ENCODE data around the gene PFN2.

Gene PFN2

DNA sequence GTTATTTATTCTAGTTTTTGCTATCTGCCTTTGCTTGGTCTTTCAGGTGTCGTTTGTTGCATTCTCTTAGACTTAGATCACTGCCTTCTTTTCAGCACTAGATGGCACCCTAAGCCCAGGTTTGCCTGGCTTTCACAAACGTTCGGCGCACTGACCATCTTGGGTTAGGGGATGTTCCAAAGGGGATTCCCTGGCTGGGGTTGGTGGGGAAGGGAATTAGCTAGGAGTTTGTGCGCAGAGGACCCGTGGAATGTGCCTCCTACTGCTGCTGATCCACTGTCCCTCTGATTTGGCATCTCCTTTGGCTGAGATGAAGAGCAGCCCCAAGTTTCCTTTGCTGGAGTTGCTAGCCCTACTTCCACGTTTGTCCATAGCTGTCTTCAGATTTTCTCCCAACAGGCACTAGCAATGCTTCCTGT is 33.9 kb downstream of the PFN2 start:
- TF ChIP-seq, protein P1, sequence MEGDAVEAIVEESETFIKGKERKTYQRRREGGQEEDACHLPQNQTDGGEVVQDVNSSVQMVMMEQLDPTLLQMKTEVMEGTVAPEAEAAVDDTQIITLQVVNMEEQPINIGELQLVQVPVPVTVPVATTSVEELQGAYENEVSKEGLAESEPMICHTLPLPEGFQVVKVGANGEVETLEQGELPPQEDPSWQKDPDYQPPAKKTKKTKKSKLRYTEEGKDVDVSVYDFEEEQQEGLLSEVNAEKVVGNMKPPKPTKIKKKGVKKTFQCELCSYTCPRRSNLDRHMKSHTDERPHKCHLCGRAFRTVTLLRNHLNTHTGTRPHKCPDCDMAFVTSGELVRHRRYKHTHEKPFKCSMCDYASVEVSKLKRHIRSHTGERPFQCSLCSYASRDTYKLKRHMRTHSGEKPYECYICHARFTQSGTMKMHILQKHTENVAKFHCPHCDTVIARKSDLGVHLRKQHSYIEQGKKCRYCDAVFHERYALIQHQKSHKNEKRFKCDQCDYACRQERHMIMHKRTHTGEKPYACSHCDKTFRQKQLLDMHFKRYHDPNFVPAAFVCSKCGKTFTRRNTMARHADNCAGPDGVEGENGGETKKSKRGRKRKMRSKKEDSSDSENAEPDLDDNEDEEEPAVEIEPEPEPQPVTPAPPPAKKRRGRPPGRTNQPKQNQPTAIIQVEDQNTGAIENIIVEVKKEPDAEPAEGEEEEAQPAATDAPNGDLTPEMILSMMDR (IDR thresholded peaks at IDR 0.05; ENCODE audit: insufficient read depth, missing control alignments), result peak; percentile 85
- FAIRE-seq (peak; percentile 56), DNase-seq (ENCODE audit: insufficient read length, low spot score) (no peak)

DNA sequence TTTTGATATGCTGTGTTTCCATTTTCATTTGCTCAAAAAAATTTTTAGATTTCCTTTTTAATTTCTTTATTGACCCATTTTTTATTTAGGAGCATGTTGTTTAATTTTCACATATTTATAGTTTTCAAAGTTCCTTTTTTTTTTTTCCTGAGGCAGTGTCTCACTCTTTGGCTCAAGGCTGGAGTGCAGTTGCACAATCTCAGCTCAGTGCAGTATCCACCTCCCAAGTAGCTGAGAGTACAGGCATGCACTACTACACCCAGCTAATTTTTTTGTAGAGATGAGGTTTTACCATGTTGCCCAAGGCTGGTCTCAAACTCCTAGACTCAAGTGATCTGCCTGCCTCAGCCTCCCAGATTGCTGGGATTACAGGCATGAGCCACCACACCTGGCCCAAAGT is 36.2 kb downstream of the PFN2 start:
- FAIRE-seq, result no peak
- TF ChIP-seq, protein P1 (IDR thresholded peaks at IDR 0.05; ENCODE audit: insufficient read depth, missing control alignments), result no peak
- DNase-seq (ENCODE audit: insufficient read length, low spot score), result no peak

DNA sequence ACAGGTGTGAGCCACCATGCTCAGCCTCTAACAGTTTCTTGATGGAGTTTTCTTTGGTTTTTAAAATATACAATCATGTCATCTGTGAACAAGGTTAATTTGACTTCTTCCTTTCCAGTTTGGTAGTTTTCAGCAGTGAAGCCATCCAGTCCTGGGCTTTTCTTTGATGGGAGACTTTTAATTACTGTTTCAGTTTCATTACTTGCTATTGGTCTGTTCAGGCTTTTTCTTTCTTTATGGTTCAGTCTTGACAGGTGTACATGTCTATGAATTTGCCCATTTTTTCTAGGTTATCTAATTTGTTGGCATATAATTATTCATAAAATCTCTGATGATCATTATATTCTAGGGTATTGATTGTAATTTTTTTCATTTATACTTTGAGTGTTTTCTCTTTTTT is 36.8 kb downstream of the PFN2 start:
- no peak for DNase-seq (ENCODE audit: insufficient read length, low spot score)
- TF ChIP-seq, protein P1 (IDR thresholded peaks at IDR 0.05; ENCODE audit: insufficient read depth, missing control alignments), result no peak
- FAIRE-seq, result no peak

DNA sequence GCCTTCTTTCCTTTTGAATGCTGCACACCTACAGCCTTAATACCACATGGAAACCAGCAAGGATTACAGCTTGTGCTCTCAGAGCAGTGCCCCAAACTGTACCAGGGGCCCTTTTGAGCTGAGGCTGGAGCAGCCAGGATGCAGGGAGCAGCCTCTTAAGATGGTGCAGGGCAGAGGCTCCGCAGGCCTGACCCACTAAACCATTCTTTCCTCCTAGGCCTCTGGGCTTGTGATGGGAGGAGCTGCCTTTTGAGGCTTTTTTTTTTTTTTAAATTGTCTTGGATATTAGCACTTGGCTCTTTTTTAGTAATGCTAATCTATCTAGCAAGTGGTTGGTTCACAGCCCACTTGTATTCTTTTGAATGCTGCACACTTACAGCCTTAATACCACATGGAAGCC is 37.7 kb downstream of the PFN2 start:
- no peak for FAIRE-seq
- DNase-seq (ENCODE audit: insufficient read length, low spot score), result no peak
- TF ChIP-seq, protein P1 (IDR thresholded peaks at IDR 0.05; ENCODE audit: insufficient read depth, missing control alignments), result no peak

DNA sequence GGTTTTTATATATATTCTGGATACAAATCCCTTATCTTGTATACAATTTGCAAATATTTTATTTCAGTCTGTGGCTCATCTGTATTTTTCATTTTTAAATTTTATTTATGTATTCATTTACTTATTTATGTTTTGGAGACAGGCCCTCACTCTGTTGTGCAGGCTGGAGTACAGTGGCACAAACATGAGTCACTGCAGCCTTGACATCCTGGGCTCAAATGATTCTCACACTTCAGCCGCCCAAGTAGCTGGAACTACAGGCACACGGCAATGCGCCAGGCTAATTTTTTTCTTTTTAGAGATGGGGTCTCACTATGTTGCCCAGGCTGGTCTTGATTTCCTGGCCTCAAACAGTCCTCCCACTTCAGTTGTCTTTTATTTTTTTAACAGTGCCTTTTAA is 50.6 kb downstream of the PFN2 start:
- no peak for DNase-seq (ENCODE audit: insufficient read length, low spot score)

DNA sequence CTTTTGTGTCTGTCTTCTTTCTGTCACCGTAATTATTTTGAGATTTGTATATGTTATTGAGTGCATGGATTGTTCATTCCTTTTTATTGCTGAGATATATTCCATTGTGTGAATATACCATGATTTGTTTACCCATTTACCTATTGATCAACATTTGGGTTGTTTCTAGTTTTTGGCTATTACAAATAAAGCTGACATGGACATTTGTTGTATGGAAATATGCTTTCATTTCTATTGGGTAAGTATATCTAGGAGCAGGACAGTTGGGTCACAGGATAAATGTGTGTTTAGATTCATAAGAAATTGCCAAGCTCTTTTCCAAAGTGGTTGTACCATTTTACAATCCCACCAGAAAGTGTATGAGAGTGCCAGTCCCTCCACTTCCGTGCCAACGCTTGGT is 51.2 kb downstream of the PFN2 start:
- TF ChIP-seq, protein P1 (IDR thresholded peaks at IDR 0.05; ENCODE audit: insufficient read depth, missing control alignments), result no peak
- DNase-seq (ENCODE audit: insufficient read length, low spot score), result no peak
- FAIRE-seq, result no peak

More for the DNA sequence above, 50.6 kb downstream of the PFN2 start:
- no peak for FAIRE-seq
- TF ChIP-seq, protein P1 (IDR thresholded peaks at IDR 0.05; ENCODE audit: insufficient read depth, missing control alignments), result no peak

DNA sequence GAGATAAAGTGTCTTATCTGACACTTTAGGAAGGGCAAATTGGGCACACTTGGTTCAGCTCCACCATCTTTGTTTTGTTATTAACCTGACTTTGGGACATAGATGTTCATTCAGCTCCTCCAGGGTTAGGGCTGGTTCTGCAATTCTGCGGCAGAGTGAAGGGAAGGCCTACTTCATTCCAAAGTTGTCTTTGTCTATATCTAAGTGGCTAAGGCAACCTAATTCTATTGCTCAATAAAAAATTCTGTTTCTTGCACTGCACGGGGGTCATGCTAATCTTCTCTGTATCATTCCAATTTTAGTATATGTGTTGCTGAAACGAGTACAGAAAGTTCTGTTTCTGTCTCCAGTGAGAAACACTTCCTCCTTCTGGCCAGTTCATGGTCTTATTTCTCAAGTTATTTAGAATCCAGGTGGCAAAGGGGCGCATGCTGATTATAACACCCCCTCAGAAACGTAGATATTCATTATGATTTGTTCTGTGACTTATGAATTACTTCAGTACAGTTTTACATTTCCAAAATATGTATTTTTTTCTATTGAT is 53.5 kb downstream of the PFN2 start:
- TF ChIP-seq, protein P1 (IDR thresholded peaks at IDR 0.05; ENCODE audit: insufficient read depth, missing control alignments), result no peak
- FAIRE-seq (no peak), DNase-seq (ENCODE audit: insufficient read length, low spot score) (no peak)

Measured in D721Med (cell line).